ENCODE measurements around the gene RWDD3.

GRCh38 chr1:95206514-95206913 lies 27.5 kb upstream of the RWDD3 start:
- TF ChIP-seq FOXM1 (IDR thresholded peaks at IDR 0.05; ENCODE audit: borderline replicate concordance) (no peak), L3MBTL2 (conservative IDR thresholded peaks at IDR 0.05) (no peak)

All from HEK293T (cell line).